A549 treated with DMSO at 1 μM for 4 hours (cell line): ENCODE data around the gene SPATA32. TPM values are rescaled to one million over a fixed set of nuclear protein-coding genes. Genes with fewer than 3 reads are reported as not detected.

ENCODE experiments used
- total RNA-seq: library from RNA; stranded (reverse); fragments of 200-300 nt; extraction: Qiagen RNA extraction; gene quantifications from 5 replicates; pipeline ENCODE4 v1.2.3, GENCODE V29; 2022; ENCODE audit warnings: low read depth

The SPATA32 gene, protein sequence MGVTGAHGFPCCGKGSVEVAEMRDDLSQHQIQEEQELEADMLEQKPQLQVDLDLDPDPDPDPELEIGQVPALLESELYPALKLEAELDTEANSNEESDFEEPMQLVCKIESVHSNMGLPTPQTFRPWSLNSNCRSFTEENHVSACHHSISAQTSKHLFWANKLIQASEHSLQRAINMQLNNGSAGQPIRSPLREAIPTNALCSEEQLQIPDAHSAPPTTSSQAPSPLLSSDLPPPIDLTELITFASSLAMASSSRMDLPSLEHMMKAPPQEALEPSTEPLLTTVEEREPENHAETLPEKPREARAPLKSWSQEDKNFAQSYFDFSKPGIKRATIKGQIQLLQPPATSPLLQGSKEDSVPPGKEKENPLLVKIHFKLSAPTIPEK
- total RNA-seq: 0.11 to 0.25 TPM (median 0.22 TPM) in 5 replicates

DNA sequence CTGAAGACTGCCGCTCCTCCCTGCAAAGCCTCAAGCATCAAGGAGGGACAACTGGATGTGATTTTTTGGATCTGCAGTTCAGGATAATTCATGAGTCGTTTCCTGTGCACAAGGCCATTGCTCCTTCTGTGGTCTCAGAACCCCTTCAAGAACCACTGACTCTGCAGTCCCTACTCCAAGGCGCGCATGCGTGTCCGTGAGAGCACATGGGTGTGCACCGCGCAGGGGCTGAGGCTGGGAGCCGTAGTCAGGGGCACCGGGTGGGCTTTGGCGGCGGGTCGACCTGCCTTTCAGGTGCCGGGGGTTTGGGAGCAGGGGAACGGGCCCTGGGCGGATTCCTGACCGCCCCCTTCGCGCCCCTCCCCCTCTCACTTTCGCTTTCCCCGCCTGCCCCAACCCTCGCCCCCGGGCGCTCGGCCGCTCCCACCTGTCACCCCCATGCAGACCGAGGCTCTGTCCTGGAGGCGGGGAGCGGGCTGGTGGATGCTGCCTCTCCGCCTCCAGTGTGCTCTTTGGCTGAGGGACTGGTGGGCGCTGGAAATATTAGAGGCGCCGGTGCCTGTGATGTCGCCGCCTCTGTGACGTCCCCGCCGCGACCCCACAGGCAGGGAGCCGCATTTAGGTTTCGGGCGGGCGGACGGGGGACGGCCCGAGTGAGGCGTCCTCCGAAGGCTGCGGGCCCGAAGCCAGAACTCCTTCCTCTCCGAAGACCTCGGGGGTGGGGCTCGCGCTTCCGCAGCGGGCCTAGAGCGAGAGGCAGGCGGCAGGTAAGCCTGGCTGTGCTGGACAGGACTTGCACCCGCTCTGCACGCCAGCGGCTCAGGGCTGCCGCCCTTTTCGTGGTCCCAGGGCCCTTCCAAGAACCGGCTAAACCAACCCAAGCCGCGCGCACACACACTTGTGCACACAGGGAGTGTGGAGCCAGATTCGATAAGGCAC, at the start of gene SPATA32:
TSS of gene SPATA32 (minus strand) at position 518 of the 939 bp plus-strand sequence. CDS start at position 440, 78 bp downstream.

DNA sequence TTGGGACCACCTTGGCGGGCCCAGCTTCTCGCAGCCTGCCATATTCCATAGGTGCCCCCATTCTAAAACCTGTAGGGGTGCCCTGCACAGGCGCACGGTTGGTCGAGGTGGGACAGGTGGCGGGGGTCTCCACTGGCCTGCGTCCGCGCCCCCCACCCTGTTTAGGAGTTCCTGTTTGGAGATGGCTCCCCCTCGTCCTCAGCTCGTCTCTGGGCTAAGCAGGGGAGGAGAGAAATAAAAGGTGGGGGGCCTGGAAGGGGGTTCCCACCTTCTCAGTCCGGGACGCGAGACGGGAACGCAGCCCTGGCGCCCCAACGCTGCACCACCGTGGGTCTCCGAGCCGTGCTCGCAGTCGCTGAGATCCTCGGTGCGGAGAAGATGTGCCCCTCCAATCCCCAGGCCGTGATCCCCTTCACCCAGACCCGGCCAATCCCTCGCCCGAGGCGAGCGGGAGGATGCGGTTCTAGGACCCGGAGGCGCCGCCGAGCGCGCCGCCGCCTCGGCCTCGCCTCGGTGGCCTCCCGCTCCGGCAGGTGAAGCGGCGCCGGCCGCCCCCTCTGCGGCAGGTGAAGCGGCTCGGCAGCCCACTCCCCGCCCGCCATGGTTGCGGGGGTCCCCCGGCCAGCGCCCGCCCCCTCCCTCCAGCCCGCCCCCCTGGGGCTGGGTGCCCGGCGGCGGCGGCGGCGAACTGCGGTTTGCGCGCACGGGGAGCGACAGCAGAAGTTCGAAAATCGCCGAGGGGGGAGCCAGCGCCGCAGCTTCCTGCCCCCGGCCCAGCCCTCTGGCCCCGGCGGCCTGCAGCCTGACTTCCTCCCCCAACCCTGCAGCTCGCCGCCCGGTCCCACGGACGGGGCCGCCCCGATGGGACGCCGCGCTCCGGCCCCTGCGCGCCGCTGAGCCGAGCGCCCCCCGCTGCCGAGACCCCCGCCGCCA, 40.5 kb downstream of the SPATA32 start, which contains the start of gene FMNL1:
TSS of gene FMNL1 (plus strand) at position 805 of the 933 bp plus-strand sequence. CDS start 240 bp downstream, outside the sequence.

Other genes starting within 250 kb of the SPATA32 start
- gene DCAKD, start 210.5 kb downstream of the SPATA32 start, total RNA-seq: 18.0 to 24.0 TPM (median 20.5 TPM) in 5 replicates
- gene NMT1, start 200.8 kb downstream of the SPATA32 start, total RNA-seq: 162 to 316 TPM (median 205 TPM) in 5 replicates
- gene PLCD3, start 129.6 kb downstream of the SPATA32 start, total RNA-seq: 177 to 204 TPM (median 194 TPM) in 5 replicates
- 5.0 to 8.9 TPM (median 7.8 TPM) in 5 replicates for gene ACBD4, start 126.4 kb downstream of the SPATA32 start, total RNA-seq
- 48.8 to 56.1 TPM (median 51.9 TPM) in 5 replicates for gene HEXIM1, start 113.6 kb downstream of the SPATA32 start, total RNA-seq
- 12.6 to 18.6 TPM (median 18.0 TPM) in 5 replicates for gene HEXIM2, start 100.2 kb downstream of the SPATA32 start, total RNA-seq
- gene FMNL1, start 40.2 kb downstream of the SPATA32 start, total RNA-seq: 31.1 to 48.3 TPM (median 44.1 TPM) in 5 replicates
- 59.1 to 90.6 TPM (median 67.3 TPM) in 5 replicates for gene MAP3K14, start 54.9 kb upstream of the SPATA32 start, total RNA-seq
- 10.1 to 16.0 TPM (median 15.5 TPM) in 5 replicates for gene ARHGAP27, start 170.8 kb upstream of the SPATA32 start, total RNA-seq
- 23.5 to 30.6 TPM (median 27.8 TPM) in 5 replicates for gene PLEKHM1, start 228.6 kb upstream of the SPATA32 start, total RNA-seq